OCI-LY7 (cell line): ENCODE results near the gene SHMT2. TPM values are rescaled to one million over a fixed set of nuclear protein-coding genes. Genes with fewer than 3 reads are reported as not detected.

Experiments used
- BruUV-seq: library from RNA; stranded (reverse); fragments of 400-500 nt; replicated peaks from 2 replicates; lab custom pipeline; 2021; lab: Mats Ljungman, UMichigan
- CTCF ChIA-PET: fragments of 300-600 bp; sonication (Branson Sonifier 250); formaldehyde crosslinking; loops from one replicate; lab custom pipeline; 2022; ENCODE audit warnings: antibody characterized with exemption; ENCODE audit not compliant: unreplicated experiment; lab: Charles Lee
- POLR2A ChIA-PET: fragments of 300-600 bp; sonication (Branson Sonifier 250); formaldehyde crosslinking; loops from one replicate; lab custom pipeline; 2022; ENCODE audit warnings: antibody characterized with exemption; lab: Charles Lee
- DNase-seq: peaks from one replicate; pipeline ENCODE4 v3.0.0-alpha.2; 2015; ENCODE audit warnings: low spot score
- H2AFZ ChIP-seq: fragments of 200-600 bp; sonication (generic), shearing (Covaris generic); 2 replicates; pipeline ENCODE4 v1.6.1; 2014; ENCODE audit warnings: mild to moderate bottlenecking, antibody characterized with exemption, low read length, moderate library complexity
- H3K27ac ChIP-seq: fragments of 200-600 bp; sonication (generic); 2 replicates; pipeline ENCODE4 v1.5.1; 2014; ENCODE audit warnings: mixed run types, low read depth, mild to moderate bottlenecking, moderate library complexity, low read length, inconsistent platforms; ENCODE audit not compliant: poor library complexity, severe bottlenecking
- H3K36me3 ChIP-seq: fragments of 200-600 bp; sonication (generic); 2 replicates; pipeline ENCODE4 v1.6.1; 2014; ENCODE audit warnings: mild to moderate bottlenecking, antibody characterized with exemption, low read length, moderate library complexity, mixed read lengths; ENCODE audit not compliant: insufficient read depth
- H3K4me1 ChIP-seq: fragments of 200-600 bp; sonication (generic); 2 replicates; pipeline ENCODE4 v1.5.1; 2014; ENCODE audit warnings: mild to moderate bottlenecking, low read length; ENCODE audit not compliant: insufficient read depth, poor library complexity, severe bottlenecking
- H3K4me2 ChIP-seq: fragments of 200-600 bp; sonication (generic); 2 replicates; pipeline ENCODE4 v1.6.1; 2014; ENCODE audit warnings: mild to moderate bottlenecking, low read length
- H3K4me3 ChIP-seq: fragments of 200-600 bp; sonication (generic); 2 replicates; pipeline ENCODE4 v1.5.1; 2014; ENCODE audit warnings: mild to moderate bottlenecking, low read depth, low read length; ENCODE audit not compliant: poor library complexity, severe bottlenecking
- H3K79me2 ChIP-seq: fragments of 200-600 bp; sonication (generic); 2 replicates; pipeline ENCODE4 v1.6.1; 2016; ENCODE audit warnings: low read depth, mild to moderate bottlenecking, low read length, moderate library complexity, mixed read lengths; ENCODE audit not compliant: insufficient read depth
- H3K9me2 ChIP-seq: fragments of 200-600 bp; sonication (generic); 2 replicates; pipeline ENCODE4 v1.6.1; 2016; ENCODE audit warnings: mild to moderate bottlenecking, low read length, mixed read lengths; ENCODE audit not compliant: insufficient read depth
- H3K9me3 ChIP-seq: fragments of 200-600 bp; sonication (generic); 2 replicates; pipeline ENCODE4 v1.6.1; 2014; ENCODE audit warnings: mild to moderate bottlenecking, mixed run types, low read length, mixed read lengths
- H4K20me1 ChIP-seq: fragments of 200-600 bp; sonication (generic); 2 replicates; pipeline ENCODE4 v1.6.1; 2014; ENCODE audit warnings: mild to moderate bottlenecking, antibody characterized with exemption, low read length, moderate library complexity, mixed read lengths; ENCODE audit not compliant: insufficient read depth
- EZH2phosphoT487 ChIP-seq: fragments of 200-600 bp; sonication (generic); IDR thresholded peaks from 2 replicates; pipeline ENCODE4 v1.6.1; 2018; ENCODE audit warnings: low read depth, borderline replicate concordance, mild to moderate bottlenecking, mixed run types, antibody characterized with exemption, low read length, moderate library complexity, mixed read lengths
- intact Hi-C: fragments of 100-400 bp; cut with micrococcal nuclease; formaldehyde crosslinking; loops from one replicate; pipeline ENCODE4 v1.10.0; 2022; ENCODE audit not compliant: unreplicated experiment
- total RNA-seq, 2 experiments: library from RNA; depleted of rRNA in 1 of 2; stranded (reverse); fragments of >200 nt in 1 of 2; shearing (Covaris generic) in 1 of 2; gene quantifications; 2 replicates each; pipeline ENCODE4 v1.2.3, GENCODE V29; 2014 to 2022
- TF ChIP-seq, protein P1 (sequence below): fragments of 200-600 bp; sonication (generic); conservative IDR thresholded peaks from 2 replicates; pipeline ENCODE4 v1.5.1; 2014; ENCODE audit warnings: mild to moderate bottlenecking, antibody characterized with exemption, low read length, moderate library complexity, mixed read lengths

The SHMT2 gene
- total RNA-seq, 2 experiments from 2014 or later = 394 to 415 TPM

DNA sequence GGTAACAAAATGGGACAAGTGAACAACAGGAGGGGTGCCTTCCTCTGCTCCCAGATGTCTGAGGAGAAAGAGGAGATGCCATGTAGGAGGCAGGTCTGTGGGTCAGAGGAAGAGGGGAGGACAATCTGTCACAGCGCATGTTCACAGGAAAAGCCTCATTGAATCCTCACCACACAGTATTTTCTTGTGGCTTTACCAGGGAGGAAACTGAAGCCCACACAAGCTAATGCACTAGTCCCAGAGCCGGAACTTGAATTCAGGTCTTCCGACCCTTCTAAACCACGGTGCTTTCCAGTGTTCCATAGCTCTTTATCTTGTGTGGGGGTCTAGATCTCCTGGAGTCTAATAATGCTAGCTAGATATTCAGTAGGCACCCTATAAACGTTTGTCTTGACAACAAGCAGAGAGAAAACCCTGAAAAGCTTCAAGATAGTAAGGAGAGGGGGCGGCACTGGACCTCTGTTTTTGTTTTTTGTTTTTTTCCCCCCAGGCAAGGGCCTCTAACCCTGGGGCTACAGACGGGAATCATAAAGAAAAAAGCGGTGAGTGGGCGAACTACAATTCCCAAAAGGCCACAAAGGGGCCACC is 371 bp upstream of the SHMT2 start:
- Histone ChIP-seq H3K4me1 (peaks cover 60% of the 10 kb centered on the region), H3K79me2 (peaks cover 22% of the 10 kb centered on the region), H3K36me3 (peaks cover 40% of the 10 kb centered on the region), H3K9me2 (no peaks in the 10 kb centered on the region), H3K9me3 (no peaks in the 10 kb centered on the region), H3K4me2 (peak overlapping the region; percentile 91), H2AFZ (peak overlapping the region; percentile 83), H3K4me3 (peak overlapping the region; percentile 83), H4K20me1 (peaks cover 14% of the 10 kb centered on the region; the same call in 1 of the 2 replicates), H3K27ac (peak overlapping the region; percentile 61)
- TSS peak; percentile 92 for BruUV-seq
- ChIA-PET CTCF (interaction anchor here (0.6 to 2.7 kb wide), 6 partner anchors 10 to 18 kb away, joined by 3 to 18 read pairs (median 8); no protein-coding TSS in a partner anchor), POLR2A (interaction anchor here (0.6 to 4.7 kb wide), 13 partner anchors 10 to 1256 kb away, joined by 3 to 69 read pairs (median 3); partner anchors contain the start of genes CYP27B1, INHBE and RAB5B)
- peak; percentile 50 for DNase-seq
- intact Hi-C loops = loop anchor here (1.0 kb wide), 1 partner anchor 13 kb away; the partner anchor contains the start of gene NXPH4
- TF ChIP-seq, protein P1, sequence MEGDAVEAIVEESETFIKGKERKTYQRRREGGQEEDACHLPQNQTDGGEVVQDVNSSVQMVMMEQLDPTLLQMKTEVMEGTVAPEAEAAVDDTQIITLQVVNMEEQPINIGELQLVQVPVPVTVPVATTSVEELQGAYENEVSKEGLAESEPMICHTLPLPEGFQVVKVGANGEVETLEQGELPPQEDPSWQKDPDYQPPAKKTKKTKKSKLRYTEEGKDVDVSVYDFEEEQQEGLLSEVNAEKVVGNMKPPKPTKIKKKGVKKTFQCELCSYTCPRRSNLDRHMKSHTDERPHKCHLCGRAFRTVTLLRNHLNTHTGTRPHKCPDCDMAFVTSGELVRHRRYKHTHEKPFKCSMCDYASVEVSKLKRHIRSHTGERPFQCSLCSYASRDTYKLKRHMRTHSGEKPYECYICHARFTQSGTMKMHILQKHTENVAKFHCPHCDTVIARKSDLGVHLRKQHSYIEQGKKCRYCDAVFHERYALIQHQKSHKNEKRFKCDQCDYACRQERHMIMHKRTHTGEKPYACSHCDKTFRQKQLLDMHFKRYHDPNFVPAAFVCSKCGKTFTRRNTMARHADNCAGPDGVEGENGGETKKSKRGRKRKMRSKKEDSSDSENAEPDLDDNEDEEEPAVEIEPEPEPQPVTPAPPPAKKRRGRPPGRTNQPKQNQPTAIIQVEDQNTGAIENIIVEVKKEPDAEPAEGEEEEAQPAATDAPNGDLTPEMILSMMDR = no peak
- no peak for TF ChIP-seq EZH2phosphoT487

DNA sequence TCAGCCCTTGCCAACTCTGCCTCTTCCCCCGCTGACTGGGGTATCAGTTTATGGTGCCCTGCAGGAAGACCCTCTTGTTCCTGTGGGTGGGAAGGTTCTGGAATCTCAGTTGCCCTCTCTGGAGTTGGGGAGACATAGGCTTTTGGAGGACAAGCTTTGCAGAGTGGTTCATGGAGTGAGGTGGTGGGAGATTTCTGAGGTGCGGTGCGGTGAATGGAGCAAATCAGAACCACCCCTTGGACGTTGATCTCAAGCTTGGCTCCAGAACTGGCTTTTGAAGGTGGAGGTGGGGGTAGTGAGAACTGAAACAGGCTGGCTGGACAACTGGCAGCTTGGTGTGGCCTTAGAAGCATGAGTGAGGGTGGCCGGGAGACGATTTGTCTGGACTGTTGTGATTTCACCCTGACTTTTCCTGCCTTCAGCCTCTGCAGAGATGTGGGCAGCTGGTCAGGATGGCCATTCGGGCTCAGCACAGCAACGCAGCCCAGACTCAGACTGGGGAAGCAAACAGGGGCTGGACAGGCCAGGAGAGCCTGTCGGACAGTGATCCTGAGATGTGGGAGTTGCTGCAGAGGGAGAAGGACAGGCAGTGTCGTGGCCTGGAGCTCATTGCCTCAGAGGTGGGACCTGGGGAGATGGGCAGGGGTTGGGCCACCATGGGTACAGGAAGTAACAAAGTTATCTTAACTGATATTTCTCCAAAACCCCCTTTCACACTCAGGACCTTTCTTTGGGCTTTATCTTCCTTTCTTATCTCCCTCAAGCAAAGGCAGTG is 1.1 kb downstream of the SHMT2 start:
- ChIA-PET CTCF (interaction anchor here (0.6 to 2.7 kb wide), 7 partner anchors 8 to 605 kb away, joined by 3 to 18 read pairs (median 4); no protein-coding TSS in a partner anchor), POLR2A (interaction anchor here (0.9 to 4.7 kb wide), 6 partner anchors 11 to 230 kb away, joined by 3 to 69 read pairs (median 4); partner anchors contain the start of gene INHBE)
- no TSS peak for BruUV-seq
- Histone ChIP-seq H3K9me3 (no peaks in the 10 kb centered on the region), H3K27ac (peak overlapping the region; percentile 61), H4K20me1 (peaks cover 15% of the 10 kb centered on the region; the same call in 1 of the 2 replicates), H3K9me2 (no peaks in the 10 kb centered on the region), H3K79me2 (peaks cover 22% of the 10 kb centered on the region), H2AFZ (no peak overlapping the region), H3K4me1 (peaks cover 59% of the 10 kb centered on the region), H3K36me3 (peaks cover 53% of the 10 kb centered on the region), H3K4me2 (peak overlapping the region; percentile 91), H3K4me3 (peak overlapping the region; percentile 83)
- TF ChIP-seq, protein P1 = no peak
- TF ChIP-seq EZH2phosphoT487 = no peak
- intact Hi-C loops = no loop called here
- no peak for DNase-seq
